A549 (cell line): Measurements from ENCODE around the gene CMPK2. TPM values are rescaled to one million over a fixed set of nuclear protein-coding genes. Genes with fewer than 3 reads are reported as not detected.

Experiments
- ATAC-seq, 2 experiments: fragments of 200-7000 bp in 1 of 2; fragments of >200 bp in 1 of 2; cut with Nextera tagmentation in 1 of 2; cut with Tn5 transposase in 1 of 2; 3 replicates each; pipeline versions ENCODE4 v1.8.0 to v1.9.1; 2018 to 2020; ENCODE audit warnings: mild to moderate bottlenecking in 1 of 2, moderate library complexity in 1 of 2
- CTCF ChIA-PET: fragments of 300-600 bp; sonication (Branson Sonifier 250); formaldehyde crosslinking; extraction: SDS; loops from one replicate; lab custom pipeline; 2021; ENCODE audit warnings: antibody characterized with exemption, inconsistent platforms; lab: Yijun Ruan, JAX
- POLR2A ChIA-PET: fragments of 350-600 bp; formaldehyde crosslinking; extraction: SDS; loops from one replicate; lab custom pipeline; 2021; ENCODE audit warnings: antibody characterized with exemption, inconsistent platforms; lab: Yijun Ruan, JAX
- DNase-seq, 2 experiments: peaks; one replicate each; pipeline versions ENCODE4 v3.0.0 to v3.0.0-alpha.2; 2011 to 2016; ENCODE audit warnings: low read depth in 1 of 2, low spot score in 1 of 2
- FAIRE-seq: peaks from 2 replicates; lab custom pipeline; 2011; peaks lifted over from hg19 to GRCh38; lab: Jason Lieb, UNC
- H3K27ac ChIP-seq, 2 experiments: fragments of >200 bp; sonication (Bioruptor Twin); formaldehyde crosslinking; 3 replicates each; pipeline ENCODE4 v1.5.1; 2016 to 2017
- H3K4me1 ChIP-seq: fragments of >200 bp; sonication (Bioruptor Twin); formaldehyde crosslinking; 3 replicates; pipeline ENCODE4 v1.6.1; 2016
- H3K4me2 ChIP-seq: fragments of >200 bp; sonication (Bioruptor Twin); formaldehyde crosslinking; 3 replicates; pipeline ENCODE4 v1.6.1; 2016
- H3K4me3 ChIP-seq: fragments of >200 bp; sonication (Bioruptor Twin); formaldehyde crosslinking; 3 replicates; pipeline ENCODE4 v1.5.1; 2016
- H3K9me3 ChIP-seq: fragments of >200 bp; sonication (Bioruptor Twin); formaldehyde crosslinking; 3 replicates; pipeline ENCODE4 v1.6.1; 2016
- BHLHE40 ChIP-seq: IDR thresholded peaks from 2 replicates; pipeline ENCODE4 v1.6.1; 2012; ENCODE audit warnings: low read depth, low read length, inconsistent platforms
- CBX2 ChIP-seq: fragments of 200-600 bp; sonication (generic); IDR thresholded peaks from 2 replicates; pipeline ENCODE4 v1.6.1; 2016; ENCODE audit warnings: low read depth, mild to moderate bottlenecking, borderline replicate concordance
- CEBPB ChIP-seq, 2 experiments: fragments of >200 bp in 1 of 2; sonication (Bioruptor Twin) in 1 of 2; formaldehyde crosslinking in 1 of 2; IDR thresholded peaks; 2 replicates each; pipeline ENCODE4 v1.6.1; 2012 to 2016
- CHD2 ChIP-seq: fragments of 150-350 bp; IDR thresholded peaks from 2 replicates; pipeline ENCODE4 v1.6.1; 2014; ENCODE audit warnings: low read length; ENCODE audit not compliant: partially characterized antibody
- E2F6 ChIP-seq: IDR thresholded peaks from 2 replicates; pipeline ENCODE4 v1.6.1; 2012; ENCODE audit warnings: low read depth, borderline replicate concordance
- EHF ChIP-seq: fragments of 250-450 bp; sonication (Bioruptor Pico); IDR thresholded peaks from 2 replicates; pipeline ENCODE4 v1.5.0; 2020; ENCODE audit warnings: mild to moderate bottlenecking
- EHMT2 ChIP-seq: fragments of 200-600 bp; sonication (generic); IDR thresholded peaks from 2 replicates; pipeline ENCODE4 v1.6.1; 2016; ENCODE audit warnings: antibody characterized with exemption, low read depth, mild to moderate bottlenecking, moderate library complexity
- ESRRA ChIP-seq: fragments of 150-350 bp; IDR thresholded peaks from 2 replicates; pipeline ENCODE4 v1.6.1; 2014; ENCODE audit warnings: mild to moderate bottlenecking, low read length, borderline replicate concordance
- GATA3 ChIP-seq: IDR thresholded peaks from 2 replicates; pipeline ENCODE4 v1.6.1; 2012; ENCODE audit warnings: borderline replicate concordance
- HEYL ChIP-seq: fragments of 250-450 bp; sonication (Bioruptor Pico); IDR thresholded peaks from 2 replicates; pipeline ENCODE4 v1.8.0; 2021; ENCODE audit warnings: mild to moderate bottlenecking, moderate library complexity
- HOXB13 ChIP-seq: fragments of 250-450 bp; sonication (Bioruptor Pico); IDR thresholded peaks from 2 replicates; pipeline ENCODE4 v1.5.0; 2020; ENCODE audit warnings: low read depth, mild to moderate bottlenecking, moderate library complexity
- JUN ChIP-seq, 2 experiments: fragments of >200 bp; sonication (Bioruptor Twin); formaldehyde crosslinking; IDR thresholded peaks; 2 replicates in 1 of 2; 3 replicates in 1 of 2; pipeline ENCODE4 v1.6.1; 2016 to 2017
- MAFK ChIP-seq: fragments of 450-650 bp; IDR thresholded peaks from 2 replicates; pipeline ENCODE4 v1.6.1; 2014; ENCODE audit not compliant: partially characterized antibody
- MAZ ChIP-seq: fragments of 150-350 bp; IDR thresholded peaks from 2 replicates; pipeline ENCODE4 v1.6.1; 2014; ENCODE audit warnings: antibody characterized with exemption, low read depth, low read length, borderline replicate concordance
- MYC ChIP-seq: IDR thresholded peaks from 2 replicates; pipeline ENCODE4 v1.6.1; 2012; ENCODE audit warnings: mild to moderate bottlenecking, inconsistent platforms, low read length, improper control_type of control experiment, borderline replicate concordance
- NFE2L2 ChIP-seq: fragments of 150-350 bp; conservative IDR thresholded peaks from 2 replicates; pipeline ENCODE4 v1.6.1; 2014; ENCODE audit warnings: low read length
- NPAS2 ChIP-seq: fragments of 250-450 bp; sonication (Bioruptor Pico); IDR thresholded peaks from 2 replicates; pipeline ENCODE4 v1.8.0; 2022; ENCODE audit warnings: mild to moderate bottlenecking, moderate library complexity, borderline replicate concordance
- PBX3 ChIP-seq: IDR thresholded peaks from 2 replicates; pipeline ENCODE4 v1.6.1; 2012
- POLR2AphosphoS2 ChIP-seq: conservative IDR thresholded peaks from 2 replicates; pipeline ENCODE4 v1.6.1; 2012; ENCODE audit warnings: low read length, improper control_type of control experiment, inconsistent platforms
- RCOR1 ChIP-seq: fragments of 150-350 bp; IDR thresholded peaks from 2 replicates; pipeline ENCODE4 v1.6.1; 2014; ENCODE audit warnings: antibody characterized with exemption, low read length, low read depth
- RFX5 ChIP-seq: fragments of 450-650 bp; IDR thresholded peaks from 2 replicates; pipeline ENCODE4 v1.7.1; 2014; ENCODE audit warnings: antibody characterized with exemption, mild to moderate bottlenecking, moderate library complexity
- RNF2 ChIP-seq: fragments of 200-600 bp; sonication (generic); IDR thresholded peaks from 2 replicates; pipeline ENCODE4 v1.6.1; 2016; ENCODE audit warnings: low read depth, mild to moderate bottlenecking, antibody characterized with exemption, moderate library complexity, borderline replicate concordance
- TFCP2L1 ChIP-seq: fragments of 250-450 bp; sonication (Bioruptor Pico); IDR thresholded peaks from 2 replicates; pipeline ENCODE4 v1.5.0; 2021; ENCODE audit warnings: mild to moderate bottlenecking
- ZFP36 ChIP-seq: fragments of 450-650 bp; IDR thresholded peaks from 2 replicates; pipeline ENCODE4 v1.6.1; 2014; ENCODE audit warnings: borderline replicate concordance; ENCODE audit not compliant: partially characterized antibody
- WGBS: methylation state at CpG from one replicate; pipeline ENCODE4 v1.1.6; 2017; ENCODE audit errors: missing lambda C conversion rate; 5-methylcytosine and 5-hydroxymethylcytosine counted together
- polyA plus RNA-seq, 4 experiments: library from polyadenylated mRNA; depleted of rRNA in 3 of 4; stranded (reverse); fragments of >200 nt; fragmentation: RNase III in 1 of 4; extraction: RNeasy Plus Mini Kit Qiagen cat#74134 plus additional on column Dnase treatment in 1 of 4; gene quantifications; 2 replicates in 3 of 4; 3 replicates in 1 of 4; pipeline ENCODE4 v1.2.3, GENCODE V29; 2011 to 2017
- TF ChIP-seq, protein P1 (sequence below): fragments of >200 bp; sonication (Bioruptor Twin); formaldehyde crosslinking; IDR thresholded peaks from 3 replicates; pipeline ENCODE4 v1.6.1; 2016
- TF ChIP-seq, protein P2 (sequence below): fragments of 250-450 bp; sonication (Bioruptor Pico); IDR thresholded peaks from 2 replicates; pipeline ENCODE4 v1.5.0; 2020; ENCODE audit warnings: low read depth, mild to moderate bottlenecking, moderate library complexity
- TF ChIP-seq, protein P3 (sequence below): fragments of 250-450 bp; sonication (Bioruptor Pico); IDR thresholded peaks from 2 replicates; pipeline ENCODE4 v1.5.0; 2021; ENCODE audit warnings: mild to moderate bottlenecking, moderate library complexity, borderline replicate concordance
- TF ChIP-seq, protein P4 (sequence below): fragments of >200 bp; sonication (Bioruptor Twin); formaldehyde crosslinking; IDR thresholded peaks from 3 replicates; pipeline ENCODE4 v1.5.1; 2016

CMPK2 gene
- polyA plus RNA-seq, 2 of the 4 experiments (the other 2 are of a cell fraction), result 0.12 to 0.41 TPM

- no peak for ATAC-seq
- ChIA-PET POLR2A (no interaction called here), CTCF (interaction anchor here (2.7 kb wide), 1 partner anchor 8 kb away, joined by 16 read pairs; no protein-coding TSS in a partner anchor)
- no peak overlapping the region for H3K4me2 ChIP-seq
- no peak for DNase-seq
- no peak overlapping the region for H3K27ac ChIP-seq
- H3K9me3 ChIP-seq, result no peaks in the 10 kb centered on the region
- TF ChIP-seq MAFK (no peak), EHMT2 (no peak), CEBPB (IDR thresholded peaks at IDR 0.05) (no peak), ESRRA (no peak), BHLHE40 (no peak), HEYL (CRISPR knock-in tag) (no peak), GATA3 (no peak), NPAS2 (no peak), RCOR1 (no peak), CBX2 (no peak), JUN (IDR thresholded peaks at IDR 0.05) (no peak), MYC (no peak)
- whole genome bisulfite sequencing, result 0% methylated on average over 4 of the region's 4 CpGs
- no peak overlapping the region for H3K4me3 ChIP-seq
- H3K4me1 ChIP-seq, result no peaks in the 10 kb centered on the region
- no peak for FAIRE-seq
Measured at GRCh38 chr2:6888724-6889123, 23.0 kb upstream of the CMPK2 start.

GRCh38 chr2:6887751-6888192 is 22.1 kb upstream of the CMPK2 start:
- ChIA-PET CTCF (interaction anchor here (1.1 to 3.6 kb wide), 4 partner anchors 9 to 210 kb away, joined by 4 to 16 read pairs (median 12); no protein-coding TSS in a partner anchor), POLR2A (no interaction called here)
- Histone ChIP-seq H3K4me2 (no peak overlapping the region), H3K4me1 (no peaks in the 10 kb centered on the region), H3K4me3 (no peak overlapping the region), H3K9me3 (no peaks in the 10 kb centered on the region), H3K27ac (no peak overlapping the region)
- FAIRE-seq, result no peak
- no peak for ATAC-seq
- DNase-seq, result no peak
- TF ChIP-seq MAZ (no peak), EHF (CRISPR knock-in tag) (no peak), POLR2AphosphoS2 (no peak), JUN (IDR thresholded peaks at IDR 0.05) (no peak), CHD2 (no peak), NFE2L2 (no peak), RFX5 (no peak), PBX3 (no peak), CEBPB (IDR thresholded peaks at IDR 0.05) (no peak), RNF2 (no peak), EHMT2 (no peak), E2F6 (no peak), HOXB13 (CRISPR knock-in tag) (no peak), TFCP2L1 (no peak), ZFP36 (no peak)
- TF ChIP-seq, protein P1, sequence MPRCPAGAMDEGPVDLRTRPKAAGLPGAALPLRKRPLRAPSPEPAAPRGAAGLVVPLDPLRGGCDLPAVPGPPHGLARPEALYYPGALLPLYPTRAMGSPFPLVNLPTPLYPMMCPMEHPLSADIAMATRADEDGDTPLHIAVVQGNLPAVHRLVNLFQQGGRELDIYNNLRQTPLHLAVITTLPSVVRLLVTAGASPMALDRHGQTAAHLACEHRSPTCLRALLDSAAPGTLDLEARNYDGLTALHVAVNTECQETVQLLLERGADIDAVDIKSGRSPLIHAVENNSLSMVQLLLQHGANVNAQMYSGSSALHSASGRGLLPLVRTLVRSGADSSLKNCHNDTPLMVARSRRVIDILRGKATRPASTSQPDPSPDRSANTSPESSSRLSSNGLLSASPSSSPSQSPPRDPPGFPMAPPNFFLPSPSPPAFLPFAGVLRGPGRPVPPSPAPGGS, result no peak
- TF ChIP-seq, protein P2, sequence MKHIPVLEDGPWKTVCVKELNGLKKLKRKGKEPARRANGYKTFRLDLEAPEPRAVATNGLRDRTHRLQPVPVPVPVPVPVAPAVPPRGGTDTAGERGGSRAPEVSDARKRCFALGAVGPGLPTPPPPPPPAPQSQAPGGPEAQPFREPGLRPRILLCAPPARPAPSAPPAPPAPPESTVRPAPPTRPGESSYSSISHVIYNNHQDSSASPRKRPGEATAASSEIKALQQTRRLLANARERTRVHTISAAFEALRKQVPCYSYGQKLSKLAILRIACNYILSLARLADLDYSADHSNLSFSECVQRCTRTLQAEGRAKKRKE (CRISPR knock-in tag), result no peak
- TF ChIP-seq, protein P3, sequence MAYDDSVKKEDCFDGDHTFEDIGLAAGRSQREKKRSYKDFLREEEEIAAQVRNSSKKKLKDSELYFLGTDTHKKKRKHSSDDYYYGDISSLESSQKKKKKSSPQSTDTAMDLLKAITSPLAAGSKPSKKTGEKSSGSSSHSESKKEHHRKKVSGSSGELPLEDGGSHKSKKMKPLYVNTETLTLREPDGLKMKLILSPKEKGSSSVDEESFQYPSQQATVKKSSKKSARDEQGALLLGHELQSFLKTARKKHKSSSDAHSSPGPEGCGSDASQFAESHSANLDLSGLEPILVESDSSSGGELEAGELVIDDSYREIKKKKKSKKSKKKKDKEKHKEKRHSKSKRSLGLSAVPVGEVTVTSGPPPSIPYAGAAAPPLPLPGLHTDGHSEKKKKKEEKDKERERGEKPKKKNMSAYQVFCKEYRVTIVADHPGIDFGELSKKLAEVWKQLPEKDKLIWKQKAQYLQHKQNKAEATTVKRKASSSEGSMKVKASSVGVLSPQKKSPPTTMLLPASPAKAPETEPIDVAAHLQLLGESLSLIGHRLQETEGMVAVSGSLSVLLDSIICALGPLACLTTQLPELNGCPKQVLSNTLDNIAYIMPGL (CRISPR knock-in tag), result no peak
- TF ChIP-seq, protein P4, sequence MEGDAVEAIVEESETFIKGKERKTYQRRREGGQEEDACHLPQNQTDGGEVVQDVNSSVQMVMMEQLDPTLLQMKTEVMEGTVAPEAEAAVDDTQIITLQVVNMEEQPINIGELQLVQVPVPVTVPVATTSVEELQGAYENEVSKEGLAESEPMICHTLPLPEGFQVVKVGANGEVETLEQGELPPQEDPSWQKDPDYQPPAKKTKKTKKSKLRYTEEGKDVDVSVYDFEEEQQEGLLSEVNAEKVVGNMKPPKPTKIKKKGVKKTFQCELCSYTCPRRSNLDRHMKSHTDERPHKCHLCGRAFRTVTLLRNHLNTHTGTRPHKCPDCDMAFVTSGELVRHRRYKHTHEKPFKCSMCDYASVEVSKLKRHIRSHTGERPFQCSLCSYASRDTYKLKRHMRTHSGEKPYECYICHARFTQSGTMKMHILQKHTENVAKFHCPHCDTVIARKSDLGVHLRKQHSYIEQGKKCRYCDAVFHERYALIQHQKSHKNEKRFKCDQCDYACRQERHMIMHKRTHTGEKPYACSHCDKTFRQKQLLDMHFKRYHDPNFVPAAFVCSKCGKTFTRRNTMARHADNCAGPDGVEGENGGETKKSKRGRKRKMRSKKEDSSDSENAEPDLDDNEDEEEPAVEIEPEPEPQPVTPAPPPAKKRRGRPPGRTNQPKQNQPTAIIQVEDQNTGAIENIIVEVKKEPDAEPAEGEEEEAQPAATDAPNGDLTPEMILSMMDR, result no peak
- 8% methylated on average over 3 of the region's 3 CpGs for WGBS
